ENCODE results near the gene PRDM5.

Gene PRDM5

GRCh38 chr4:120853161-120853935, 69.2 kb downstream of the PRDM5 start:
- no peak for DNase-seq

- no peak for DNase-seq
Measured at GRCh38 chr4:120850018-120850599, 72.4 kb downstream of the PRDM5 start.

GRCh38 chr4:120847019-120847582, 75.4 kb downstream of the PRDM5 start:
- DNase-seq = no peak

- DNase-seq = no peak
Measured at GRCh38 chr4:120844528-120844921, 78.0 kb downstream of the PRDM5 start.

GRCh38 chr4:120843849-120844527, 78.5 kb downstream of the PRDM5 start:
- no peak for DNase-seq

GRCh38 chr4:120842031-120842430, 80.5 kb downstream of the PRDM5 start:
- DNase-seq = no peak

GRCh38 chr4:120841580-120841979, 80.9 kb downstream of the PRDM5 start:
- no peak for DNase-seq

GRCh38 chr4:120839974-120840751, 82.4 kb downstream of the PRDM5 start:
- no peak for DNase-seq

GRCh38 chr4:120839334-120839973, 83.1 kb downstream of the PRDM5 start:
- no peak for DNase-seq

GRCh38 chr4:120838784-120839183, 83.7 kb downstream of the PRDM5 start:
- no peak for DNase-seq

- DNase-seq = no peak
Measured at GRCh38 chr4:120837656-120838055, 84.9 kb downstream of the PRDM5 start.

- DNase-seq = no peak
Measured at GRCh38 chr4:120835342-120835741, 87.2 kb downstream of the PRDM5 start.

GRCh38 chr4:120830204-120830603, 92.3 kb downstream of the PRDM5 start:
- DNase-seq = no peak

GRCh38 chr4:120829113-120829831, 93.3 kb downstream of the PRDM5 start:
- no peak for DNase-seq

- no peak for DNase-seq
Measured at GRCh38 chr4:120826853-120827252, 95.7 kb downstream of the PRDM5 start.

- DNase-seq = no peak
Measured at GRCh38 chr4:120826449-120826848, 96.1 kb downstream of the PRDM5 start.

- DNase-seq = no peak
Measured at GRCh38 chr4:120824946-120825345, 97.6 kb downstream of the PRDM5 start.

- DNase-seq = no peak
Measured at GRCh38 chr4:120821977-120822376, 100.5 kb downstream of the PRDM5 start.

- DNase-seq = no peak
Measured at GRCh38 chr4:120821029-120821428, 101.5 kb downstream of the PRDM5 start.

GRCh38 chr4:120819805-120820437, 102.6 kb downstream of the PRDM5 start:
- no peak for DNase-seq

GRCh38 chr4:120816296-120816965, 106.1 kb downstream of the PRDM5 start:
- DNase-seq = no peak

Data from stimulated activated naive CD4-positive, alpha-beta T cell treated with Interleukin-2 at 50 U/mL for 16 hours (primary cell).